Hematopoietic multipotent progenitor cell treated with erythropoietin and hydrocortisone succinate and interleukin-3 and kit ligand, for 8 days (in vitro differentiated cells): ENCODE results near the gene MOB3A.
A peak's percentile ranks its signal among the peaks of the same experiment; 100 is the strongest.
"Not testable (repeated sequence)": the region's sequence is repeated elsewhere in the genome, so short reads cannot be mapped to it uniquely, and the experiment has no call there.

Experiments
- DNase-seq: peaks from one replicate; pipeline ENCODE4 v3.0.0-alpha.2; 2015

The MOB3A gene

GRCh38 chr19:2103045-2103707, 7.0 kb upstream of the MOB3A start:
- no peak for DNase-seq

GRCh38 chr19:2101417-2102335, 5.5 kb upstream of the MOB3A start:
- no peak for DNase-seq

GRCh38 chr19:2100719-2101061, 4.6 kb upstream of the MOB3A start:
- DNase-seq = no peak

DNA sequence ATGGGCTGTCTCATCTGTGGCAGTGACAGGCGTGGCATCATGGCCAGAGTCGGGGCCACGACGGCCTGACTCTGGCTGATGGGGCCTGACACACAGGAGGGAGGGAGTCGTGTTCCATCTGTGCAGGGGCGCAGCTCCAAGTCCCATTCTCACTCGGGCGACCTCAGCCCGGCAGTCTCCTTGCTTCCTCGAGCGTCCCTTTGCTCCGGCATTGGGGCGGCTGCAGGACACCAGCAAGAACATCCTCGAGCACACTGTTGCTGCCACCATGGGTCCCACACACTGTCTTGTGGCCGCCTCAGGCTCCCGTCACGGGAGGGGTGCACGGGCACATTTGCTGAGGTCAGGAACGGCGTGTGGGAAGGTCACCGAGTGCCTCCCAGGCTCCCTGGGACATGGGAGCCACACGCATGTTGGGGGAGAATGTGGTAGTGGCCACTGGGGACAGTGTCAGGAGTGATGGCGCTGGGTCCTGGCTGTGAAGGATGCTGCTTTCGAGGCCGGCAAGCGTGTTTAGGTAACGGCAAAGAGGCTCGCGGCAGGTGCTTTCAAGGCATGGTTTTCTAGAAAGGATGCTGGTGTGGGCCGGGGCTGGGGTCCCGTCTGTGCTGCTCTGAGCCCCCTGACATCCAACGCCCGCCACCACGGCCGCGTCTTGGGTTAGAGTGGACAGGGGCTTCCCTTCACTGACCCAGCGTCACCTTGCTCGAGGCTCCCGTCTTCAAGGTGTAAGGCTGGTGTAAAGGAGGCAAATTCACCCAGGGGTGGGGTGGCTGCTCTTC, 4.0 kb upstream of the MOB3A start:
- DNase-seq = no peak

DNA sequence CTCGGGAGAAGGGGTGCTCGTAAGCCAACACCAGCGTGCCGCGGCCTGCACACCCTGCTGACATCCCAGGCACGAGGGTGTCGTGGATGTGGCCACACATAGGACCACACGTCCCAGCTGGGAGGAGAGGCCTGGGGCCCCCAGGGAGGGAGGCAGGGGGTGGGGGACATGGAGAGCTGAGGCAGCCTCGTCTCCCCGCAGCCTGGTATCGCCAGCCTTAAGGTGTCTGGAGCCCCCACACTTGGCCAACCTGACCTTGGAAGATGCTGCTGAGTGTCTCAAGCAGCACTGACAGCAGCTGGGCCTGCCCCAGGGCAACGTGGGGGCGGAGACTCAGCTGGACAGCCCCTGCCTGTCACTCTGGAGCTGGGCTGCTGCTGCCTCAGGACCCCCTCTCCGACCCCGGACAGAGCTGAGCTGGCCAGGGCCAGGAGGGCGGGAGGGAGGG, 3.0 kb upstream of the MOB3A start:
- DNase-seq = no peak

- DNase-seq = no peak
Measured at GRCh38 chr19:2097886-2098327, 1.8 kb upstream of the MOB3A start.

- no peak for DNase-seq
Measured at GRCh38 chr19:2097203-2097885, 1.2 kb upstream of the MOB3A start.

DNA sequence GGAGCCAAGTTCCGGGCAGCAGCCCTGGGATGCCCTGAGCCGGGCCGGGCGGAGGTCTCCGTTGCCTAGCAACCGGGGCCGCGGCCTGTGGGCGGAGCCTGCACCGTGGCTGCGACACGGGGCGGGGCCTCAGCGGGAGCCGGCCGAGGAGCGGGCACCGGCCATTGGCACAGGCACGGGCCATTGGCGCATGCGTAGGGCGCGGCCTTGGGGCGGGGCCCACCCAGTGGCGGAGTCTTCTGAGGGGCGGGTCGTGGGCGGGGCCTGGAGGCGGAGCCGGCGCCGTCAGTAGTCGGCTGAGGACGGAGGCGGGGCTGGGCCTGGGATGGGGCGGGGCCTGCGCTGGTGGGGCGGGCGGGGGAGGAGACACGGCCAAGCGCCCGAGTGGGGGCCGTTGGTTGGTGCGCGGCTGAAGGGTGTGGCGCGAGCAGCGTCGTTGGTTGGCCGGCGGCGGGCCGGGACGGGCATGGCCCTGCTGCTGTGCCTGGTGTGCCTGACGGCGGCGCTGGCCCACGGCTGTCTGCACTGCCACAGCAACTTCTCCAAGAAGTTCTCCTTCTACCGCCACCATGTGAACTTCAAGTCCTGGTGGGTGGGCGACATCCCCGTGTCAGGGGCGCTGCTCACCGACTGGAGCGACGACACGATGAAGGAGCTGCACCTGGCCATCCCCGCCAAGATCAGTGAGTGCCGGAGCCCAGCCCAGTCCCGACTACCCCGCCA, 515 bp upstream of the MOB3A start, which contains the start of gene IZUMO4:
TSS of gene IZUMO4 (plus strand) at position 436 of the 723 bp plus-strand sequence. CDS start at position 467, 31 bp downstream.
- peak; percentile 94 for DNase-seq

DNA sequence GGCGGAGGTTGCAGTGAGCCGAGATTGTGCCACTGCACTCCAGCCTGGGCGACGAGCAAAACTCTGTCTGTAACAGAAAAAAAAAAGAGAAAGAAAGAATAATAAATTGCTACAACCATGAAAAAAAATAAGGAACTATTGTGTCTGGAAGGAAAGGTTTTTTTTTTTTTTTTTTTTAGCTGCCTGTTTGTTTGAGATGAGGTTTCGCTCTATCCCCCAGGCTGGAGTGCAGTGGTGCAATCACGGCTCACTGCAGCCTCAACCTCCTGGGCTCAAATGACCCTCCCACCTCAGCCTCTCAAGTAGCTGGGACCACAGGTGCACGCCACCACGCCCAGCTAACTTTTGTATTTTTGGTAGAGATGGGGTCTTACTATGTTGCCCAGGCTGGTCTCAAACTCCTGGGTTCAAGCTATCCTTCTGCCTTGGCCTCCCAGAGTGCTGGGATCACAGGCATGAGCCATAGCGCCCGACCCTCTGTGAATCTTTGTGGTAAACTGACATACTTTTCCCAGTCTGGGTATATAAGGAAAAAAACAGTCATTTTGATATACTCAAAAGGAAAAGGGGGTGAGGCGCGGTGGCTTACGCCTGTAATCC, 4.1 kb downstream of the MOB3A start:
- DNase-seq = not testable (repeated sequence)

- no peak for DNase-seq
Measured at GRCh38 chr19:2089727-2090053, 6.4 kb downstream of the MOB3A start.

- DNase-seq = no peak
Measured at GRCh38 chr19:2089001-2089711, 7.0 kb downstream of the MOB3A start.

GRCh38 chr19:2087621-2088100, 8.5 kb downstream of the MOB3A start:
- peak; percentile 29 for DNase-seq

DNA sequence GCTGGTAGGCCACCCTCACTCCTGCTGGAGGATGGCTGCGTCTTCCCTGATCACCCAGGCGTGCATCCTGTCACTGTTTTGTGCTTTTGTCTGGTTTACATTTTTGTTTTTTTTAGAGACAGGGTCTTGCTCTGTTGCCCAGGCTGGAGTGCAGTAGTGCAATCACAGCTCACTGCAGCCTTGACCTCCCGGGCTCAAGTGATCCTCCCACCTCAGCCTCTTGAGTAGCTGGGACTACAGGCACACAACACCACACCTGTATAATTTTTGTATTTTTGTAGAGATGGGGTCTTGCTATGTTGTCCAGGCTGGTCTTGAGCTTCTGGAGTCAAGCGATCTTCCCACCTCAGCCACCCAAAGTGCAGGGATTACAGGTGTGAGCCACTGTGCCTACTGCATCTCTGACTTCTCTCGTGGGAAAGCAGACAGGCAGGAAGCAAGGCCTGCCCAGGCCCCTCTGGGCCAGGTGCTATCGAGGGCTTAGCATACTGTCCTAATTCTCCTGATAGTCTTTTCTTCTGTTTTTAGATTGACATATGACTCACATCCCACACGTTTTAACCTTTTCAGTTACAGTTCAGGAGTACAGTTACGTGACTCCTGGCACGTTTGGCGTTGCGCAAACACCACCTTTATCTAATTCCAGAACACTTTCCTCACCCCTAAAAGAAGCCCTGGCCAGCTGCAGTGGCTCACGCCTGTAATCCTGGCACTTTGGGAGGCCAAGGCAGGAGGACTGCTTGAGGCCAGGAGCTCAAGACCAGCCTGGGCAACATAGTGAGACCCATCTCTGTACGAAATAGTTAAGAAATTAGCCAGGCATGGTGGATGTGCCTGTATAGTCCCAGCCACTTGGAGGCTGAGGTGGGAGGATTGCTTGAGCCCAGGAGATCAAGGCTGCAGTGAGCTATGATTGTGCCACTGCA, 9.2 kb downstream of the MOB3A start:
- DNase-seq = peak; percentile 36

DNA sequence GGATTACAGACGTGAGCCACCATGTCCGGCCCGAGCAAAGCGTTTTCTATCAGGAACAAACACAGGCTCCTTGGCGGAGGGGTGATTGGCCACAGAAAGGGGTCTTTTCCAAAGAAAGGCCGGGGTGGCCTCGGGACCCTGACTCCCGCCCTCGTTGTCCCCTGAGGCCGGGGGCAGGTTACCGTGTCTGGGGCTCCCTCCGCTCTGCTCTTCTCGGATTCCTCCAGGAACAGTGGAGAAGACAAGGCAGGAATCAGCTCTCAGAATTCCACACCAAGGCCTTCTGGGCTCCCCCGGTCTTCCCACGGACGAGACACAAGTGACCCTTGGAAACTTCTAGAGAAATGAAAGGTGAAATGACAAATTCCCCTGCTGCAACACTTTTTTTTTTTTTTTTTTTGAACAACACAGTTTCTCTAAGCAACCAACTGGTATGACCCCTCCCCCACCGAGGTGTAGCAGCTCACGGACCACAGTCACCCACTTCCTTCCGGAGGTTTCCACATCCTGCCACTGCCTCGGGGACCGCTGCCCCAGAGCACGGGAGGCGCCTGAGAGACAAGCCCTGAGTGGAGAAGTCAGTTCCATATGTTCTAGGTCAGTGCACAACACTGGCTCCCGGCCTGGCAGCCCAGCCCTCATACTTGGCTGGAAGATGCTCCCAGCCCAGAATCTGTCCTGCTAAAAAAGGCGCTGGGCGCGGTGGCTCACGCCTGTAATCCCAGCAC, 11.0 kb downstream of the MOB3A start:
- DNase-seq = peak; percentile 84

GRCh38 chr19:2083174-2083854, 12.8 kb downstream of the MOB3A start:
- no peak for DNase-seq

DNA sequence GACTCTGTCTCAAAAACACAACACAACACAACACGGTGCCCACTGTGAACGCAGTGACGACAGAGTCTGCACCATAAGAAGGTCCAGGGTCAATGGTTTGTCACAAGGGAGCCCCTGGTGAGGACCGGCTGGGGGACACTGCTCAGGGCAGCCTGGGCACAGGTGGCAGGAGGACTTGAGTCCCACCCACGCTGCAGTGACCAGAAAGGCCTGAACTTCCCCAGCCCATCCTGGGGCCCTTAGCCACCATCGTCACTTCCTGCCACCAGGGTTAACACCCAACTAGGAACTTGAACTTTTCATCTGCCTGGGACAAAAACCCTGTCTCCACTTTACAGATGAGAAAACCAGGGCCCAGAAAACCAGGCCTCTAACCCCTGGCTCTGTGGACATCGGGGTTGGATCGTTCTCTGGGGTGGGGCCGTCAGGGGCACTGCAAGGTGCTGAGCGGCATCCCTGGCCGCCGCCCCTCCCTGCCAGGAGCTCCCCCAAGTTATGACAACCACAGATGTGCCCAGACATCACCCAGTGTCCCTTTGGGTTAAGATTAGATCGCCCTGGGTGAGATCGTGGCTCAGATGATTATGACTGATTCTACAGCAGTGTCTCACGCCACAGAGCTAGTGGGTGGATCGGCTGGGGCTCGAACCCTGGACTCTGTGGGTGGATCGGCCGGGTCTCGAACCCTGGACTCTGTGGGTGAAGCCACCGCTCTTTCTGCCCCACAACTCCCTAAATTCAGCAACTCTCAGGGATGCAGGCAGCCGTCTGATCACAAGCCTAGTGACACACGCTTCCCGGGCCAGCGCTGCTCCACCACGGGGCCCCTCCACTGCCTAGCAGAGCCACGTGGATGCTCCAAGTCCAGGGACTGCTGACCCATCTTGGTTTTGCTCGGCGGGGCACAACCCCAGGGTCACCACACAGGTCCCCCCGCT, 14.0 kb downstream of the MOB3A start:
- DNase-seq = peak; percentile 33

- no peak for DNase-seq
Measured at GRCh38 chr19:2080336-2080988, 15.7 kb downstream of the MOB3A start.
